SH-SY5Y (cell line): ENCODE measurements around the gene GOLGA3.

Experiments used
- GATA2 ChIP-seq: IDR thresholded peaks from 2 replicates; pipeline ENCODE4 v1.6.1; 2011; ENCODE audit warnings: mild to moderate bottlenecking, low read depth, low read length
- GATA3 ChIP-seq: IDR thresholded peaks from 2 replicates; pipeline ENCODE4 v1.6.1; 2011; ENCODE audit warnings: low read depth, mild to moderate bottlenecking, low read length, moderate library complexity

DNA sequence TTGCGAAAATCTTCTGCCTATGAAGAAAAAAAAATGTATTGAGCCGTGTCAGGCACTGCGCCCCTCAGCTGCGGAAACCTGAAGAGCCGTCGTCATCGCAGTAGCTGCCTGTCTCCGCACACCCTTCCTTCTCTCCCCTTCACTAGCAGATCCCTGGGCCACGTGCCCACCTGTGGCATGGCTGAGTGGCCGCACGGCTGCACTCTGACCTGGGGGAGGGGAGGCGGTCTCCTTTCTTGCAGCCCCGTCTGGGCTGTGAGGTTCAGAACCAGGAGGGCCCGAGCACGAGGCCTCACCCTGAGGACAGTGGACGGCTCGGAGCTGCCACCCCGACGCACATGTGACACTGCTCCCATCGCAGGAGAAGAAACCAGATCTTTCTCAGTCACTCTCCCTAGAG, 93.2 kb downstream of the GOLGA3 start:
- TF ChIP-seq GATA2 (no peak), GATA3 (no peak)
